HL-60 (cell line): ENCODE measurements around the gene APBB2.

Source experiments
- DNase-seq, 2 experiments: peaks; one replicate each; pipeline ENCODE4 v3.0.0-alpha.2; 2010 to 2020; ENCODE audit warnings: low read depth in 1 of 2, low spot score in 1 of 2
- H3K27ac ChIP-seq: fragments of 250-450 bp; sonication (Bioruptor Pico); replicated peaks from 2 replicates; pipeline ENCODE4 v1.5.1; 2020; ENCODE audit warnings: mild to moderate bottlenecking, moderate library complexity
- H3K27me3 ChIP-seq: fragments of 250-450 bp; sonication (Bioruptor Pico); 2 replicates; pipeline ENCODE4 v1.5.1; 2021; ENCODE audit warnings: mild to moderate bottlenecking, moderate library complexity; ENCODE audit not compliant: insufficient read depth, poor library complexity, severe bottlenecking
- H3K4me3 ChIP-seq: replicated peaks from 2 replicates; pipeline ENCODE4 v1.5.1; 2011; ENCODE audit warnings: mild to moderate bottlenecking, control low read depth, low read length; ENCODE audit not compliant: insufficient read depth
- GABPA ChIP-seq: IDR thresholded peaks from 2 replicates; pipeline ENCODE4 v1.6.1; 2012; ENCODE audit warnings: low read depth
- POLR2AphosphoS5 ChIP-seq: IDR thresholded peaks from 2 replicates; pipeline ENCODE4 v1.6.1; 2012; ENCODE audit warnings: low read depth
- REST ChIP-seq: IDR thresholded peaks from 2 replicates; pipeline ENCODE4 v1.6.1; 2012; ENCODE audit warnings: low read depth; ENCODE audit not compliant: insufficient replicate concordance
- SPI1 ChIP-seq: IDR thresholded peaks from 2 replicates; pipeline ENCODE4 v1.6.1; 2012; ENCODE audit warnings: low read depth, mild to moderate bottlenecking, borderline replicate concordance
- TF ChIP-seq, protein P1 (sequence below): IDR thresholded peaks from one replicate; pipeline ENCODE4 v1.5.1; 2011; ENCODE audit warnings: low read length, control low read depth, inconsistent platforms; ENCODE audit not compliant: insufficient read depth

Gene APBB2

GRCh38 chr4:41106694-41107419 lies 107.5 kb downstream of the APBB2 start:
- DNase-seq, result no peak
- TF ChIP-seq REST (no peak), POLR2AphosphoS5 (no peak), SPI1 (no peak), GABPA (no peak)
- TF ChIP-seq, protein P1, sequence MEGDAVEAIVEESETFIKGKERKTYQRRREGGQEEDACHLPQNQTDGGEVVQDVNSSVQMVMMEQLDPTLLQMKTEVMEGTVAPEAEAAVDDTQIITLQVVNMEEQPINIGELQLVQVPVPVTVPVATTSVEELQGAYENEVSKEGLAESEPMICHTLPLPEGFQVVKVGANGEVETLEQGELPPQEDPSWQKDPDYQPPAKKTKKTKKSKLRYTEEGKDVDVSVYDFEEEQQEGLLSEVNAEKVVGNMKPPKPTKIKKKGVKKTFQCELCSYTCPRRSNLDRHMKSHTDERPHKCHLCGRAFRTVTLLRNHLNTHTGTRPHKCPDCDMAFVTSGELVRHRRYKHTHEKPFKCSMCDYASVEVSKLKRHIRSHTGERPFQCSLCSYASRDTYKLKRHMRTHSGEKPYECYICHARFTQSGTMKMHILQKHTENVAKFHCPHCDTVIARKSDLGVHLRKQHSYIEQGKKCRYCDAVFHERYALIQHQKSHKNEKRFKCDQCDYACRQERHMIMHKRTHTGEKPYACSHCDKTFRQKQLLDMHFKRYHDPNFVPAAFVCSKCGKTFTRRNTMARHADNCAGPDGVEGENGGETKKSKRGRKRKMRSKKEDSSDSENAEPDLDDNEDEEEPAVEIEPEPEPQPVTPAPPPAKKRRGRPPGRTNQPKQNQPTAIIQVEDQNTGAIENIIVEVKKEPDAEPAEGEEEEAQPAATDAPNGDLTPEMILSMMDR, result no peak
- H3K27me3 ChIP-seq, result no peaks in the 10 kb centered on the region
- H3K4me3 ChIP-seq, result no peak overlapping the region
- no peak overlapping the region for H3K27ac ChIP-seq

- no peak for DNase-seq
- H3K27ac ChIP-seq, result no peak overlapping the region
- TF ChIP-seq GABPA (no peak), POLR2AphosphoS5 (no peak), REST (no peak), SPI1 (no peak)
- TF ChIP-seq, protein P1, result no peak
These were observed 108.3 kb downstream of the APBB2 start for GRCh38 chr4:41106081-41106480.

GRCh38 chr4:41104155-41104554 lies 110.2 kb downstream of the APBB2 start:
- TF ChIP-seq POLR2AphosphoS5 (no peak), GABPA (no peak)
- Histone ChIP-seq H3K27ac (no peak overlapping the region), H3K27me3 (peaks cover 3% of the 10 kb centered on the region), H3K4me3 (no peak overlapping the region)
- no peak for DNase-seq

More at GRCh38 chr4:41106081-41106480, 108.3 kb downstream of the APBB2 start:
- Histone ChIP-seq H3K4me3 (no peak overlapping the region), H3K27me3 (no peaks in the 10 kb centered on the region)

DNA sequence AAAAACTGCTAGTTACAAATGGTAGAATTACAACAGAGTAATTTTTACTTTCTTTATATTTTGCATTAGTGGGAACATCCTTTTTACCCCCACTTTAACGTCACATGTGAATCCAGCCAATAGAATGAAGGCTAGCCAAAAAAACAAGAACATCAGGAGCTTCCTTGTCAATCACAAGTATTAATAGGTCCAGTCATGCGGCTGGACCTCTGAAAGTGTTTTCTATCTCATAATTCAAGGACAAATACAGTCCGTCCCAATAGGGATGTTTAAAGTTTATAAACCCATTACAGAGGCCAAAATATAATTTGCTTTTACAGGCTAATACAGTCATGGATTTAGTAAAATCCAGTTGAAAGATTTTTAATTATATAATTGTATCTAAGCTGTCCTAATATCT lies 110.7 kb downstream of the APBB2 start:
- TF ChIP-seq, protein P1, result no peak
- TF ChIP-seq SPI1 (no peak), POLR2AphosphoS5 (no peak), REST (no peak), GABPA (no peak)
- Histone ChIP-seq H3K4me3 (no peak overlapping the region), H3K27me3 (peaks cover 3% of the 10 kb centered on the region), H3K27ac (no peak overlapping the region)
- DNase-seq, result no peak
